HK-2 (cell line): Measurements from ENCODE around the gene AFF2.

Experiments
- DNase-seq: peaks from one replicate; pipeline ENCODE4 v3.0.0-alpha.2; 2018; ENCODE audit not compliant: unreplicated experiment

The AFF2 gene

GRCh38 chrX:148536961-148537360 is 36.5 kb downstream of the AFF2 start:
- DNase-seq = no peak

- DNase-seq = no peak
These were observed 37.3 kb downstream of the AFF2 start for GRCh38 chrX:148537556-148538182.

GRCh38 chrX:148538582-148538981 is 38.2 kb downstream of the AFF2 start:
- DNase-seq = no peak

- no peak for DNase-seq
These were observed 39.7 kb downstream of the AFF2 start for GRCh38 chrX:148540114-148540513.

- DNase-seq = no peak
These were observed 40.5 kb downstream of the AFF2 start for GRCh38 chrX:148540671-148541583.

- DNase-seq = no peak
These were observed 41.1 kb downstream of the AFF2 start for GRCh38 chrX:148541584-148541940.

GRCh38 chrX:148542481-148543255 is 42.3 kb downstream of the AFF2 start:
- DNase-seq = no peak

GRCh38 chrX:148552775-148553174 is 52.4 kb downstream of the AFF2 start:
- DNase-seq = no peak

GRCh38 chrX:148555101-148555500 is 54.7 kb downstream of the AFF2 start:
- DNase-seq = no peak

GRCh38 chrX:148555571-148556243 is 55.3 kb downstream of the AFF2 start:
- no peak for DNase-seq

GRCh38 chrX:148556498-148556897 is 56.1 kb downstream of the AFF2 start:
- DNase-seq = no peak

GRCh38 chrX:148562846-148563245 is 62.4 kb downstream of the AFF2 start:
- DNase-seq = no peak

GRCh38 chrX:148567229-148567628 is 66.8 kb downstream of the AFF2 start:
- DNase-seq = no peak

GRCh38 chrX:148567779-148568178 is 67.4 kb downstream of the AFF2 start:
- no peak for DNase-seq

- no peak for DNase-seq
These were observed 68.3 kb downstream of the AFF2 start for GRCh38 chrX:148568763-148569162.

- DNase-seq = no peak
These were observed 71.9 kb downstream of the AFF2 start for GRCh38 chrX:148572337-148572736.

GRCh38 chrX:148573119-148573518 is 72.7 kb downstream of the AFF2 start:
- no peak for DNase-seq

GRCh38 chrX:148574237-148574973 is 74.0 kb downstream of the AFF2 start:
- no peak for DNase-seq

GRCh38 chrX:148576396-148576795 is 76.0 kb downstream of the AFF2 start:
- no peak for DNase-seq

- DNase-seq = no peak
These were observed 77.3 kb downstream of the AFF2 start for GRCh38 chrX:148577741-148578140.

GRCh38 chrX:148580016-148580415 is 79.6 kb downstream of the AFF2 start:
- no peak for DNase-seq
